OCI-LY7 (cell line): Measurements from ENCODE around the gene VPS4A.

ENCODE experiments used
- CTCF ChIP-seq: fragments of 200-600 bp; sonication (generic); conservative IDR thresholded peaks from 2 replicates; pipeline ENCODE4 v1.5.1; 2014; ENCODE audit warnings: mild to moderate bottlenecking, antibody characterized with exemption, low read length, moderate library complexity, mixed read lengths
- EZH2phosphoT487 ChIP-seq: fragments of 200-600 bp; sonication (generic); IDR thresholded peaks from 2 replicates; pipeline ENCODE4 v1.6.1; 2018; ENCODE audit warnings: low read depth, borderline replicate concordance, mild to moderate bottlenecking, mixed run types, antibody characterized with exemption, low read length, moderate library complexity, mixed read lengths

- TF ChIP-seq CTCF (no peak), EZH2phosphoT487 (no peak)
These were observed 4.1 kb upstream of the VPS4A start for GRCh38 chr16:69307091-69307490.
